IMR-90 (cell line): ENCODE results near the gene UGT2B15. TPM values are rescaled to one million over a fixed set of nuclear protein-coding genes. Genes with fewer than 3 reads are reported as not detected.

ENCODE experiments used
- ATAC-seq: fragments of 200-7000 bp; cut with Tn5 transposase; 2 replicates; pipeline ENCODE4 v1.9.1; 2020; ENCODE audit warnings: low read depth, mild to moderate bottlenecking, moderate library complexity
- BruUV-seq: library from RNA; stranded (reverse); fragments of 400-500 nt; replicated peaks from 2 replicates; lab custom pipeline; 2021; lab: Mats Ljungman, UMichigan
- CTCF ChIA-PET: fragments of 300-600 bp; formaldehyde crosslinking; extraction: SDS; loops from one replicate; lab custom pipeline; 2021; ENCODE audit warnings: antibody characterized with exemption; lab: Yijun Ruan, JAX
- POLR2A ChIA-PET: fragments of 300-600 bp; sonication (Branson Sonifier 250); formaldehyde crosslinking; loops from one replicate; lab custom pipeline; 2022; ENCODE audit warnings: antibody characterized with exemption; ENCODE audit not compliant: unreplicated experiment; lab: Charles Lee
- DNase-seq: peaks from one replicate; pipeline ENCODE4 v3.0.0; 2013
- H2AFZ ChIP-seq: replicated peaks from 2 replicates; pipeline ENCODE3; 2013; ENCODE audit warnings: low read length, mild to moderate bottlenecking; ENCODE audit not compliant: poor library complexity
- H2AK5ac ChIP-seq: 2 replicates; pipeline ENCODE4 v1.6.1; 2013; ENCODE audit warnings: low read depth, low read length, inconsistent platforms
- H2AK9ac ChIP-seq: replicated peaks from 2 replicates; pipeline ENCODE3; 2013; ENCODE audit warnings: mild to moderate bottlenecking, low read depth, low read length, moderate library complexity; ENCODE audit not compliant: poor library complexity
- H2BK120ac ChIP-seq: 2 replicates; pipeline ENCODE4 v1.6.1; 2013; ENCODE audit warnings: low read depth, low read length, inconsistent platforms
- H2BK15ac ChIP-seq: 3 replicates; pipeline ENCODE4 v1.6.1; 2013; ENCODE audit warnings: low read depth, low read length, inconsistent platforms
- H2BK20ac ChIP-seq: 2 replicates; pipeline ENCODE4 v1.6.1; 2013; ENCODE audit warnings: low read depth, mild to moderate bottlenecking, inconsistent platforms, low read length, moderate library complexity
- H2BK5ac ChIP-seq: 2 replicates; pipeline ENCODE4 v1.6.1; 2013; ENCODE audit warnings: mild to moderate bottlenecking, low read depth, low read length, inconsistent platforms; ENCODE audit not compliant: poor library complexity, severe bottlenecking
- H3K14ac ChIP-seq: replicated peaks from 2 replicates; pipeline ENCODE4 v1.6.1; 2013; ENCODE audit warnings: low read depth, low read length, inconsistent platforms
- H3K18ac ChIP-seq: 2 replicates; pipeline ENCODE4 v1.6.1; 2013; ENCODE audit warnings: low read depth, low read length, control low read depth
- H3K23ac ChIP-seq: 2 replicates; pipeline ENCODE4 v1.6.1; 2013; ENCODE audit warnings: low read depth, low read length, inconsistent platforms
- H3K27ac ChIP-seq: 2 replicates; pipeline ENCODE4 v1.5.1; 2013; ENCODE audit warnings: mild to moderate bottlenecking, control low read depth, low read length; ENCODE audit not compliant: insufficient read depth
- H3K27me3 ChIP-seq: 2 replicates; pipeline ENCODE4 v1.6.1; 2013; ENCODE audit warnings: low read length; ENCODE audit not compliant: control insufficient read depth, insufficient read depth
- H3K36me3 ChIP-seq: 2 replicates; pipeline ENCODE4 v1.6.1; 2013; ENCODE audit warnings: low read length, mixed read lengths; ENCODE audit not compliant: control insufficient read depth, insufficient read depth
- H3K4ac ChIP-seq: 2 replicates; pipeline ENCODE4 v1.6.1; 2013; ENCODE audit warnings: low read depth, low read length, inconsistent platforms
- H3K4me1 ChIP-seq: 2 replicates; pipeline ENCODE4 v1.6.1; 2013; ENCODE audit warnings: low read length, mixed read lengths; ENCODE audit not compliant: control insufficient read depth, insufficient read depth
- H3K4me2 ChIP-seq: 2 replicates; pipeline ENCODE4 v1.6.1; 2013; ENCODE audit warnings: low read depth, mild to moderate bottlenecking, control low read depth, low read length, moderate library complexity
- H3K4me3 ChIP-seq: 2 replicates; pipeline ENCODE4 v1.5.1; 2013; ENCODE audit warnings: low read depth, mild to moderate bottlenecking, control low read depth, low read length, moderate library complexity; ENCODE audit not compliant: insufficient read depth
- H3K56ac ChIP-seq: 2 replicates; pipeline ENCODE4 v1.6.1; 2013; ENCODE audit warnings: low read length, inconsistent platforms; ENCODE audit not compliant: insufficient read depth; ENCODE audit errors: extremely low read depth
- H3K79me1 ChIP-seq, 2 experiments: 2 replicates each; pipeline ENCODE4 v1.6.1; 2013; ENCODE audit warnings: low read length in 2 of 2, inconsistent platforms in 1 of 2, low read depth in 1 of 2
- H3K9ac ChIP-seq: 2 replicates; pipeline ENCODE4 v1.6.1; 2013; ENCODE audit warnings: low read depth, low read length, control low read depth
- H3K9me1 ChIP-seq: 2 replicates; pipeline ENCODE4 v1.6.1; 2013; ENCODE audit warnings: low read length, inconsistent platforms; ENCODE audit not compliant: insufficient read depth
- H3K9me3 ChIP-seq: 2 replicates; pipeline ENCODE4 v1.6.1; 2013; ENCODE audit warnings: low read length; ENCODE audit not compliant: control insufficient read depth, insufficient read depth
- H4K20me1 ChIP-seq: 2 replicates; pipeline ENCODE4 v1.6.1; 2013; ENCODE audit warnings: low read length, inconsistent platforms; ENCODE audit not compliant: insufficient read depth
- H4K5ac ChIP-seq: 2 replicates; pipeline ENCODE4 v1.6.1; 2013; ENCODE audit warnings: mild to moderate bottlenecking, low read depth, low read length, control low read depth
- H4K8ac ChIP-seq, 2 experiments: 2 replicates each; pipeline ENCODE4 v1.6.1; 2013; ENCODE audit warnings: low read depth in 2 of 2, low read length in 2 of 2, control low read depth in 1 of 2, inconsistent platforms in 1 of 2
- H4K91ac ChIP-seq: 2 replicates; pipeline ENCODE4 v1.6.1; 2013; ENCODE audit warnings: low read depth, low read length, inconsistent platforms; ENCODE audit not compliant: insufficient read depth
- BHLHE40 ChIP-seq: fragments of 150-350 bp; IDR thresholded peaks from 2 replicates; pipeline ENCODE4 v1.6.1; 2016; ENCODE audit warnings: mild to moderate bottlenecking, low read depth, low read length
- CEBPB ChIP-seq: IDR thresholded peaks from 2 replicates; pipeline ENCODE4 v1.6.1; 2012; ENCODE audit warnings: low read depth, low read length, improper control_type of control experiment
- CHD1 ChIP-seq: IDR thresholded peaks from 2 replicates; pipeline ENCODE4 v1.6.1; 2012; ENCODE audit warnings: low read depth, low read length, improper control_type of control experiment
- CTCF ChIP-seq: conservative IDR thresholded peaks from 2 replicates; pipeline ENCODE4 v1.5.1; 2012; ENCODE audit warnings: mild to moderate bottlenecking, low read depth, low read length, improper control_type of control experiment
- ELK1 ChIP-seq: fragments of 150-350 bp; IDR thresholded peaks from 2 replicates; pipeline ENCODE4 v1.6.1; 2016; ENCODE audit warnings: low read depth, mild to moderate bottlenecking, low read length, moderate library complexity, borderline replicate concordance
- FOS ChIP-seq: fragments of 150-350 bp; IDR thresholded peaks from 2 replicates; pipeline ENCODE4 v1.6.1; 2016; ENCODE audit warnings: low read depth, low read length
- MAFK ChIP-seq: IDR thresholded peaks from 2 replicates; pipeline ENCODE4 v1.6.1; 2012; ENCODE audit warnings: low read depth, low read length, improper control_type of control experiment
- MAZ ChIP-seq: IDR thresholded peaks from 2 replicates; pipeline ENCODE4 v1.6.1; 2012; ENCODE audit warnings: low read depth, mild to moderate bottlenecking, low read length, improper control_type of control experiment, moderate library complexity, borderline replicate concordance
- MXI1 ChIP-seq: IDR thresholded peaks from 2 replicates; pipeline ENCODE4 v1.6.1; 2012; ENCODE audit warnings: low read depth, mild to moderate bottlenecking, low read length, moderate library complexity, borderline replicate concordance
- NFE2L2 ChIP-seq: fragments of 150-350 bp; IDR thresholded peaks from 2 replicates; pipeline ENCODE4 v1.6.1; 2016; ENCODE audit warnings: low read depth, mild to moderate bottlenecking, low read length
- POLR2A ChIP-seq: IDR thresholded peaks from 2 replicates; pipeline ENCODE4 v1.6.1; 2012; ENCODE audit warnings: mild to moderate bottlenecking, low read depth, low read length
- RAD21 ChIP-seq: IDR thresholded peaks from 2 replicates; pipeline ENCODE4 v1.6.1; 2012; ENCODE audit warnings: low read length, improper control_type of control experiment
- RCOR1 ChIP-seq: IDR thresholded peaks from 2 replicates; pipeline ENCODE4 v1.6.1; 2012; ENCODE audit warnings: mild to moderate bottlenecking, low read length, improper control_type of control experiment; ENCODE audit not compliant: insufficient replicate concordance
- RFX5 ChIP-seq: IDR thresholded peaks from 2 replicates; pipeline ENCODE4 v1.8.0; 2012; ENCODE audit warnings: low read depth, mild to moderate bottlenecking, low read length, moderate library complexity
- SMC3 ChIP-seq: fragments of 150-350 bp; IDR thresholded peaks from 2 replicates; pipeline ENCODE4 v1.6.1; 2016; ENCODE audit warnings: low read depth, mild to moderate bottlenecking, antibody characterized with exemption, low read length, moderate library complexity
- USF2 ChIP-seq: fragments of 150-350 bp; IDR thresholded peaks from 2 replicates; pipeline ENCODE4 v1.6.1; 2017; ENCODE audit warnings: mild to moderate bottlenecking, antibody characterized with exemption, low read length, low read depth
- WGBS, 2 experiments: methylation state at CpG; one replicate each; pipeline versions ENCODE4 v1.1.5 to v1.1.7; 2013; ENCODE audit warnings: missing lambda C conversion rate in 2 of 2; ENCODE audit not compliant: insufficient read length in 1 of 2; ENCODE audit errors: extremely low coverage in 2 of 2; 5-methylcytosine and 5-hydroxymethylcytosine counted together
- dilution Hi-C: fragments of 300-500 bp; cut with HindIII; formaldehyde crosslinking; loops from one replicate; pipeline ENCODE4 v1.14.3; 2018; ENCODE audit warnings: low sequenced_read_pairs; ENCODE audit not compliant: unreplicated experiment
- in situ Hi-C: fragments of 300-500 bp; cut with MboI; formaldehyde crosslinking; loops from 3 replicates; pipeline ENCODE4 v1.14.3; 2019; ENCODE audit warnings: low sequenced_read_pairs, inconsistent platforms, mixed read lengths
- intact Hi-C: fragments of 100-400 bp; cut with micrococcal nuclease; formaldehyde crosslinking; loops from 2 replicates; pipeline ENCODE4 v1.10.0; 2022
- polyA plus RNA-seq, 3 experiments: library from polyadenylated mRNA; depleted of rRNA; stranded (reverse); fragments of >200 nt; gene quantifications; 2 replicates each; pipeline ENCODE4 v1.2.3, GENCODE V29; 2012; ENCODE audit warnings: low replicate concordance in 1 of 3
- total RNA-seq: library from RNA; depleted of rRNA; stranded (reverse); fragments of >200 nt; gene quantifications from 2 replicates; pipeline ENCODE4 v1.2.3, GENCODE V29; 2012

The UGT2B15 gene
- total and polyA plus RNA-seq, 2 of the 4 experiments (the other 2 are of a cell fraction): not detected

DNA sequence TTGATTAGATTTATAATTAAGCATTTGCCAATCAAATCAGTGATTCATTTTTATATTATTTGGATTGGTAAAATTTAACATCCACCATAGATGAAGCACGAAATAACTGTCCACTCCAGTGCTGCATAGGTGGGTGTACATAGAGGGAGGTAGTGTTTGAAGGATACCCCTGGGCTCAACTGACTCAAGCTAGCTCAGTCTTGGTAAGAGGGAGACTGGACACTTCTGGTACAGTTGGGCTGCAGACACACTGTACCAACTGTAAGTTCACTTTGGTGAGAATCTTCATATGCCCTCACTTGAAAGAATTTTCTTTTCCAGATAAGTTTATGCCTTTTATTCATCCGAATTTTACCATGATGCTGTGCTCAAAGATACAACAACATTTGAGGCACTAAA is 48.6 kb upstream of the UGT2B15 start:
- H4K91ac ChIP-seq: no peak overlapping the region
- H3K36me3 ChIP-seq: no peaks in the 10 kb centered on the region
- BruUV-seq: no TSS peak
- no peaks in the 10 kb centered on the region for H3K79me1 ChIP-seq
- H3K9ac ChIP-seq: no peak overlapping the region
- no peaks in the 10 kb centered on the region for H3K9me1 ChIP-seq
- H2AK9ac ChIP-seq: no peak overlapping the region
- in situ Hi-C loops (no loop called here), intact Hi-C loops (no loop called here), dilution Hi-C loops (no loop called here)
- no peaks in the 10 kb centered on the region for H3K4me1 ChIP-seq
- ATAC-seq: no peak
- no peak overlapping the region for H3K27ac ChIP-seq
- CTCF ChIA-PET: no interaction called here
- no peak overlapping the region for H2AFZ ChIP-seq
- no peaks in the 10 kb centered on the region for H3K27me3 ChIP-seq
- no peaks in the 10 kb centered on the region for H3K9me3 ChIP-seq
- no peak overlapping the region for H3K23ac ChIP-seq
- no peak overlapping the region for H2BK15ac ChIP-seq
- TF ChIP-seq MAZ (no peak), CEBPB (no peak), RFX5 (no peak), USF2 (no peak), FOS (no peak), MAFK (no peak), POLR2A (no peak), BHLHE40 (no peak), RAD21 (no peak), ELK1 (no peak), RCOR1 (no peak), CHD1 (no peak), SMC3 (no peak), MXI1 (no peak), NFE2L2 (no peak), CTCF (no peak)
- POLR2A ChIA-PET: no interaction called here
- no peak overlapping the region for H2BK20ac ChIP-seq
- no CpG with 5 or more reads among the region's 2 CpGs for WGBS, 2 experiments
- DNase-seq: no peak
- H3K4me2 ChIP-seq: no peak overlapping the region
- H3K18ac ChIP-seq: no peak overlapping the region
- no peak overlapping the region for H3K4me3 ChIP-seq
- H3K56ac ChIP-seq: no peak overlapping the region
- H3K14ac ChIP-seq: no peak overlapping the region
- no peak overlapping the region for H4K5ac ChIP-seq
- H2AK5ac ChIP-seq: no peak overlapping the region
- no peak overlapping the region for H3K4ac ChIP-seq
- no peak overlapping the region for H4K8ac ChIP-seq
- H4K20me1 ChIP-seq: no peaks in the 10 kb centered on the region
- no peak overlapping the region for H2BK120ac ChIP-seq
- H2BK5ac ChIP-seq: no peak overlapping the region
